Fibroblast of lung (primary cell): ENCODE results near the gene C12orf54.

ENCODE experiments used
- EZH2 ChIP-seq: IDR thresholded peaks from 2 replicates; pipeline ENCODE4 v1.5.1; 2012; ENCODE audit warnings: low read length, control low read depth, mild to moderate bottlenecking; ENCODE audit errors: missing control alignments
- TF ChIP-seq, protein P1 (sequence below), 2 donors: IDR thresholded peaks in 1 of 2; conservative IDR thresholded peaks in 1 of 2; 1 replicate in 1 of 2; 2 replicates in 1 of 2; pipeline ENCODE4 v1.5.1; 2011 to 2012; ENCODE audit warnings: low read length in 2 of 2, control low read depth in 1 of 2, inconsistent platforms in 1 of 2, low read depth in 1 of 2, mild to moderate bottlenecking in 1 of 2

- TF ChIP-seq EZH2: no peak
- TF ChIP-seq, protein P1, sequence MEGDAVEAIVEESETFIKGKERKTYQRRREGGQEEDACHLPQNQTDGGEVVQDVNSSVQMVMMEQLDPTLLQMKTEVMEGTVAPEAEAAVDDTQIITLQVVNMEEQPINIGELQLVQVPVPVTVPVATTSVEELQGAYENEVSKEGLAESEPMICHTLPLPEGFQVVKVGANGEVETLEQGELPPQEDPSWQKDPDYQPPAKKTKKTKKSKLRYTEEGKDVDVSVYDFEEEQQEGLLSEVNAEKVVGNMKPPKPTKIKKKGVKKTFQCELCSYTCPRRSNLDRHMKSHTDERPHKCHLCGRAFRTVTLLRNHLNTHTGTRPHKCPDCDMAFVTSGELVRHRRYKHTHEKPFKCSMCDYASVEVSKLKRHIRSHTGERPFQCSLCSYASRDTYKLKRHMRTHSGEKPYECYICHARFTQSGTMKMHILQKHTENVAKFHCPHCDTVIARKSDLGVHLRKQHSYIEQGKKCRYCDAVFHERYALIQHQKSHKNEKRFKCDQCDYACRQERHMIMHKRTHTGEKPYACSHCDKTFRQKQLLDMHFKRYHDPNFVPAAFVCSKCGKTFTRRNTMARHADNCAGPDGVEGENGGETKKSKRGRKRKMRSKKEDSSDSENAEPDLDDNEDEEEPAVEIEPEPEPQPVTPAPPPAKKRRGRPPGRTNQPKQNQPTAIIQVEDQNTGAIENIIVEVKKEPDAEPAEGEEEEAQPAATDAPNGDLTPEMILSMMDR (conservative IDR thresholded peaks at IDR 0.05 in 1 of 2, IDR thresholded peaks at IDR 0.05 in 1 of 2; ENCODE audit: low read depth in 1 of 2, low read length in 2 of 2): no peak
Observed at GRCh38 chr12:48447755-48448154, 34.5 kb upstream of the C12orf54 start.
